Adrenal gland (tissue), 12 donors: ENCODE data around the gene BRCA2. TPM values are rescaled to one million over a fixed set of nuclear protein-coding genes. Genes with fewer than 3 reads are reported as not detected.

Experiments
- DNase-seq, 7 donors: peaks; one replicate each; pipeline ENCODE4 v3.0.0-alpha.2; 2019 to 2020
- H3K27ac ChIP-seq, 5 donors: fragments of 200-600 bp; sonication (generic) in 4 of 5; 1 replicate in 3 of 5; 2 replicates in 2 of 5; pipeline versions ENCODE4 v1.5.1 to v1.8.0; 2016 to 2020; ENCODE audit warnings: mild to moderate bottlenecking in 1 of 5
- H3K27me3 ChIP-seq: fragments of 200-600 bp; 2 replicates; pipeline ENCODE4 v1.8.0; 2021
- H3K36me3 ChIP-seq, 2 donors: fragments of 200-600 bp; replicated peaks in 1 of 2; 1 replicate in 1 of 2; 2 replicates in 1 of 2; pipeline versions ENCODE4 v1.5.1 to v1.8.0; 2018 to 2022
- H3K4me1 ChIP-seq, 2 donors: fragments of 200-600 bp; replicated peaks in 1 of 2; 1 replicate in 1 of 2; 2 replicates in 1 of 2; pipeline versions ENCODE4 v1.5.1 to v1.8.0; 2018 to 2021
- H3K4me3 ChIP-seq, 4 donors: fragments of 200-600 bp; sonication (generic) in 3 of 4; one replicate each; pipeline ENCODE4 v1.5.1; 2016 to 2018
- H3K9me3 ChIP-seq, 3 donors: fragments of 200-600 bp; sonication (generic) in 1 of 3; replicated peaks in 1 of 3; 1 replicate in 2 of 3; 2 replicates in 1 of 3; pipeline versions ENCODE4 v1.5.1 to v1.8.0; 2016 to 2021
- CTCF ChIP-seq, 6 experiments: fragments of 450-650 bp in 4 of 6; fragments of 200-600 bp in 2 of 6; sonication (generic) in 1 of 6; IDR thresholded peaks; 1 replicate in 5 of 6; 2 replicates in 1 of 6; pipeline versions ENCODE4 v1.5.1 to v1.8.0; 2016 to 2021; ENCODE audit warnings: antibody characterized with exemption in 6 of 6, mild to moderate bottlenecking in 2 of 6, moderate library complexity in 1 of 6
- POLR2A ChIP-seq, 2 donors: fragments of 450-650 bp; IDR thresholded peaks; one replicate each; pipeline ENCODE4 v1.6.1; 2017; ENCODE audit warnings: antibody characterized with exemption in 2 of 2, mild to moderate bottlenecking in 2 of 2, moderate library complexity in 1 of 2
- WGBS, 4 donors: extraction: QIAGEN DNeasy Blood & Tissue Kit in 2 of 4; methylation state at CpG; one replicate each; pipeline versions ENCODE4 v1.1.5 to v1.1.7; 2013 to 2017; 5-methylcytosine and 5-hydroxymethylcytosine counted together
- intact Hi-C, 2 donors: fragments of 100-400 bp; cut with DNase I; formaldehyde crosslinking; loops; one replicate each; pipeline versions ENCODE4 v1.14.1 to v1.15.0; 2022 to 2023
- polyA plus RNA-seq, 3 donors: library from polyadenylated mRNA; stranded (reverse); fragments of 200-250 nt in 2 of 3; fragments of 350-450 nt in 1 of 3; fragmentation: Illumina TruSeq in 1 of 3; extraction: RNeasy Lipid Tissue Mini Kit (QIAGEN cat#74804) in 1 of 3; gene quantifications; one replicate each; pipeline ENCODE4 v1.2.3, GENCODE V29; 2013 to 2014
- total RNA-seq, 9 donors: library from RNA; depleted of rRNA in 4 of 9; stranded (reverse); fragments of >200 nt in 4 of 9; fragments of 120-200 nt in 1 of 9; fragmentation: NEBNext Ultra II Directional in 1 of 9; extraction: Animal tissue kit (Norgen Biotek cat#: 25700) in 1 of 9; gene quantifications; one replicate each; pipeline versions ENCODE4 v1.1.0 to v1.2.4, GENCODE V29; 2013 to 2023
- donor health status: healthy with polysubstance abuse.
- donor health status: Bipolar disorder and iron deficiency.
- donor health status: DM: yes; HTN: yes; CAD: no.
- donor health status: DM: no; HTN: no; CAD: no.
- donor health status: DM: no; HTN: no; CAD: no.
- donor health status: DM: yes; HTN: yes; CAD: no.

Gene BRCA2
- total and polyA plus RNA-seq, 12 donors, result 0.07 to 4.5 (median 1.2) TPM

- intact Hi-C loops, result loop anchor here in 1 of 2 donors (5.0 kb wide), 1 partner anchor 201 kb away; no protein-coding TSS in a partner anchor
- TF ChIP-seq CTCF (IDR thresholded peaks at IDR 0.05), result peak; percentile 15 to 75 (median 60)
- TF ChIP-seq POLR2A (IDR thresholded peaks at IDR 0.05), result no peak
- no peaks in the 10 kb centered on the region for H3K36me3 ChIP-seq
- H3K27me3 ChIP-seq, result no peaks in the 10 kb centered on the region
- no peaks in the 10 kb centered on the region for H3K9me3 ChIP-seq
- no peak overlapping the region for H3K27ac ChIP-seq
- WGBS, 4 donors, result 62 to 73% (median 69%) methylated on average over 3 of the region's 3 CpGs
- H3K4me1 ChIP-seq, result no peaks in the 10 kb centered on the region
- peak; percentile 16 to 65 (median 34) for DNase-seq
- no peak overlapping the region for H3K4me3 ChIP-seq
These were observed 66.2 kb downstream of the BRCA2 start for GRCh38 chr13:32381539-32381938.

GRCh38 chr13:32383836-32384618, 68.7 kb downstream of the BRCA2 start:
- 81 to 87% (median 85%) methylated on average over 5 of the region's 5 CpGs for WGBS, 4 donors
- H3K4me1 ChIP-seq, result no peaks in the 10 kb centered on the region

GRCh38 chr13:32384702-32385101, 69.4 kb downstream of the BRCA2 start:
- WGBS, 4 donors, result 85 to 90% (median 90%) methylated on average over 2 of the region's 2 CpGs
- Histone ChIP-seq H3K9me3 (no peaks in the 10 kb centered on the region), H3K27ac (no peak overlapping the region), H3K36me3 (no peaks in the 10 kb centered on the region), H3K27me3 (no peaks in the 10 kb centered on the region), H3K4me1 (no peaks in the 10 kb centered on the region), H3K4me3 (no peak overlapping the region)
- TF ChIP-seq POLR2A (IDR thresholded peaks at IDR 0.05) (no peak), CTCF (IDR thresholded peaks at IDR 0.05) (no peak)
- no peak for DNase-seq
- intact Hi-C loops, result loop anchor here in 1 of 2 donors (5.0 kb wide), 1 partner anchor 198 kb away; no protein-coding TSS in a partner anchor

More at GRCh38 chr13:32383836-32384618, 68.7 kb downstream of the BRCA2 start:
- no peak overlapping the region for H3K27ac ChIP-seq
- intact Hi-C loops, result loop anchor here in 1 of 2 donors (5.0 kb wide), 1 partner anchor 198 kb away; no protein-coding TSS in a partner anchor
- H3K27me3 ChIP-seq, result no peaks in the 10 kb centered on the region
- no peak overlapping the region for H3K4me3 ChIP-seq
- H3K36me3 ChIP-seq, result no peaks in the 10 kb centered on the region
- no peak for DNase-seq
- no peaks in the 10 kb centered on the region for H3K9me3 ChIP-seq
- no peak for TF ChIP-seq POLR2A (IDR thresholded peaks at IDR 0.05)
- no peak for TF ChIP-seq CTCF (IDR thresholded peaks at IDR 0.05)

- no peak overlapping the region for H3K4me3 ChIP-seq
- no peaks in the 10 kb centered on the region for H3K27me3 ChIP-seq
- no peak overlapping the region for H3K27ac ChIP-seq
- no peak for DNase-seq
- no peaks in the 10 kb centered on the region for H3K9me3 ChIP-seq
- intact Hi-C loops, result no loop called here
- no peaks in the 10 kb centered on the region for H3K36me3 ChIP-seq
- no peak for TF ChIP-seq POLR2A (IDR thresholded peaks at IDR 0.05)
- TF ChIP-seq CTCF (IDR thresholded peaks at IDR 0.05), result no peak
- no peaks in the 10 kb centered on the region for H3K4me1 ChIP-seq
These were observed 70.1 kb downstream of the BRCA2 start for GRCh38 chr13:32385410-32385809.
